Measurements from ENCODE around the gene SRGAP1.

SRGAP1 gene

GRCh38 chr12:63874897-63875480, 30.5 kb downstream of the SRGAP1 start:
- TF ChIP-seq GATA2 (IDR thresholded peaks at IDR 0.05; ENCODE audit: low read depth, low read length) (no peak), GATA3 (IDR thresholded peaks at IDR 0.05; ENCODE audit: low read depth, low read length) (no peak)

GRCh38 chr12:63875703-63876102, 31.2 kb downstream of the SRGAP1 start:
- TF ChIP-seq GATA3 (IDR thresholded peaks at IDR 0.05; ENCODE audit: low read depth, low read length) (no peak), GATA2 (IDR thresholded peaks at IDR 0.05; ENCODE audit: low read depth, low read length) (no peak)

GRCh38 chr12:63876980-63877379, 32.5 kb downstream of the SRGAP1 start:
- TF ChIP-seq GATA2 (IDR thresholded peaks at IDR 0.05; ENCODE audit: low read depth, low read length) = no peak
- TF ChIP-seq GATA3 (IDR thresholded peaks at IDR 0.05; ENCODE audit: low read depth, low read length) = no peak

GRCh38 chr12:63877693-63878092, 33.2 kb downstream of the SRGAP1 start:
- no peak for TF ChIP-seq GATA2 (IDR thresholded peaks at IDR 0.05; ENCODE audit: low read depth, low read length)

GRCh38 chr12:63880742-63881263, 36.3 kb downstream of the SRGAP1 start:
- no peak for TF ChIP-seq GATA3 (IDR thresholded peaks at IDR 0.05; ENCODE audit: low read depth, low read length)
- TF ChIP-seq GATA2 (IDR thresholded peaks at IDR 0.05; ENCODE audit: low read depth, low read length) = no peak

GRCh38 chr12:63882844-63883243, 38.3 kb downstream of the SRGAP1 start:
- TF ChIP-seq GATA3 (IDR thresholded peaks at IDR 0.05; ENCODE audit: low read depth, low read length) = no peak
- no peak for TF ChIP-seq GATA2 (IDR thresholded peaks at IDR 0.05; ENCODE audit: low read depth, low read length)

- TF ChIP-seq GATA2 (IDR thresholded peaks at IDR 0.05; ENCODE audit: low read depth, low read length) = no peak
- TF ChIP-seq GATA3 (IDR thresholded peaks at IDR 0.05; ENCODE audit: low read depth, low read length) = no peak
These were observed 40.9 kb downstream of the SRGAP1 start for GRCh38 chr12:63885401-63885800.

GRCh38 chr12:63888908-63889635, 44.6 kb downstream of the SRGAP1 start:
- TF ChIP-seq GATA3 (IDR thresholded peaks at IDR 0.05; ENCODE audit: low read depth, low read length) (no peak), GATA2 (IDR thresholded peaks at IDR 0.05; ENCODE audit: low read depth, low read length) (no peak)

GRCh38 chr12:63889721-63890509, 45.4 kb downstream of the SRGAP1 start:
- TF ChIP-seq GATA3 (IDR thresholded peaks at IDR 0.05; ENCODE audit: low read depth, low read length) (no peak), GATA2 (IDR thresholded peaks at IDR 0.05; ENCODE audit: low read depth, low read length) (no peak)

GRCh38 chr12:63893170-63893569, 48.7 kb downstream of the SRGAP1 start:
- TF ChIP-seq GATA3 (IDR thresholded peaks at IDR 0.05; ENCODE audit: low read depth, low read length) (no peak), GATA2 (IDR thresholded peaks at IDR 0.05; ENCODE audit: low read depth, low read length) (no peak)

GRCh38 chr12:63894132-63894531, 49.6 kb downstream of the SRGAP1 start:
- TF ChIP-seq GATA3 (IDR thresholded peaks at IDR 0.05; ENCODE audit: low read depth, low read length) = no peak
- TF ChIP-seq GATA2 (IDR thresholded peaks at IDR 0.05; ENCODE audit: low read depth, low read length) = no peak

- TF ChIP-seq GATA3 (IDR thresholded peaks at IDR 0.05; ENCODE audit: low read depth, low read length) (no peak), GATA2 (IDR thresholded peaks at IDR 0.05; ENCODE audit: low read depth, low read length) (no peak)
These were observed 51.3 kb downstream of the SRGAP1 start for GRCh38 chr12:63895841-63896240.

- no peak for TF ChIP-seq GATA3 (IDR thresholded peaks at IDR 0.05; ENCODE audit: low read depth, low read length)
- no peak for TF ChIP-seq GATA2 (IDR thresholded peaks at IDR 0.05; ENCODE audit: low read depth, low read length)
These were observed 53.4 kb downstream of the SRGAP1 start for GRCh38 chr12:63897931-63898330.

GRCh38 chr12:63898764-63899337, 54.4 kb downstream of the SRGAP1 start:
- no peak for TF ChIP-seq GATA3 (IDR thresholded peaks at IDR 0.05; ENCODE audit: low read depth, low read length)
- no peak for TF ChIP-seq GATA2 (IDR thresholded peaks at IDR 0.05; ENCODE audit: low read depth, low read length)

Measured in SH-SY5Y (cell line).